H1 (cell line): ENCODE results near the gene IL1RAPL1. TPM values are rescaled to one million over a fixed set of nuclear protein-coding genes. Genes with fewer than 3 reads are reported as not detected.

Source experiments
- ASH2L ChIP-seq: fragments of 200-600, 300-600 bp; sonication (generic); IDR thresholded peaks from one replicate; pipeline ENCODE4 v1.7.1; 2017; ENCODE audit warnings: low read length
- BACH1 ChIP-seq: IDR thresholded peaks from 2 replicates; pipeline ENCODE4 v1.6.1; 2012; ENCODE audit warnings: low read length, improper control_type of control experiment
- CHD7 ChIP-seq: fragments of 300-600 bp; sonication (generic); IDR thresholded peaks from 2 replicates; pipeline ENCODE4 v1.7.1; 2012; ENCODE audit warnings: low read length, moderate library complexity, mild to moderate bottlenecking, inconsistent platforms; ENCODE audit not compliant: insufficient replicate concordance
- CREB1 ChIP-seq: IDR thresholded peaks from 2 replicates; pipeline ENCODE4 v1.6.1; 2012; ENCODE audit warnings: inconsistent platforms
- EP300 ChIP-seq, 2 experiments: IDR thresholded peaks; 1 replicate in 1 of 2; 2 replicates in 1 of 2; pipeline ENCODE4 v1.6.1; 2011 to 2012; ENCODE audit warnings: low read depth in 2 of 2, low read length in 2 of 2, mild to moderate bottlenecking in 2 of 2, borderline replicate concordance in 1 of 2, inconsistent platforms in 1 of 2, moderate library complexity in 1 of 2
- POLR2AphosphoS5 ChIP-seq: IDR thresholded peaks from 2 replicates; pipeline ENCODE4 v1.6.1; 2011; ENCODE audit warnings: low read depth, low read length
- TCF12 ChIP-seq: IDR thresholded peaks from 2 replicates; pipeline ENCODE4 v1.6.1; 2011; ENCODE audit warnings: low read depth, mild to moderate bottlenecking, low read length
- polyA plus RNA-seq, 7 experiments: library from polyadenylated mRNA; depleted of rRNA in 3 of 7; stranded (reverse) in 5 of 7; unstranded in 2 of 7; fragments of >200 nt in 5 of 7; fragments of 200-250 nt in 2 of 7; gene quantifications; 1 replicate in 5 of 7; 2 replicates in 1 of 7; 4 replicates in 1 of 7; pipeline versions ENCODE4 v1.2.1 to v1.2.3, GENCODE V29; 2011 to 2013; ENCODE audit warnings: missing spikeins in 2 of 7, mixed read lengths in 2 of 7
- total RNA-seq: library from RNA; stranded (reverse); fragmentation: NEBNext Ultra II Directional; extraction: Animal tissue kit (Norgen Biotek cat#: 25700); gene quantifications from 2 replicates; pipeline ENCODE4 v1.2.1, GENCODE V29; 2021

IL1RAPL1 gene
- total and polyA plus RNA-seq, 2 of the 8 experiments (the other 6 are each of a cell fraction or from before 2014, with no cell fraction given) = 0.11 to 0.35 TPM

GRCh38 chrX:29518100-29518499 lies 930.9 kb downstream of the IL1RAPL1 start (continued):
- TF ChIP-seq CHD7 = no peak
- TF ChIP-seq TCF12 = no peak
- TF ChIP-seq ASH2L = no peak
- TF ChIP-seq POLR2AphosphoS5 = no peak
- no peak for TF ChIP-seq BACH1
- no peak for TF ChIP-seq EP300 (IDR thresholded peaks at IDR 0.05; ENCODE audit: borderline replicate concordance in 1 of 2, low read depth in 2 of 2, low read length in 2 of 2)
- TF ChIP-seq CREB1 = no peak
